ENCODE measurements around the gene CNIH1. TPM values are rescaled to one million over a fixed set of nuclear protein-coding genes. Genes with fewer than 3 reads are reported as not detected.
"Not testable (repeated sequence)": the region's sequence is repeated elsewhere in the genome, so short reads cannot be mapped to it uniquely, and the experiment has no call there.

Gene CNIH1
- total and polyA plus RNA-seq, 2 of the 13 experiments (the other 11 are each of a cell fraction or from before 2014, with no cell fraction given), result 166 to 421 TPM

DNA sequence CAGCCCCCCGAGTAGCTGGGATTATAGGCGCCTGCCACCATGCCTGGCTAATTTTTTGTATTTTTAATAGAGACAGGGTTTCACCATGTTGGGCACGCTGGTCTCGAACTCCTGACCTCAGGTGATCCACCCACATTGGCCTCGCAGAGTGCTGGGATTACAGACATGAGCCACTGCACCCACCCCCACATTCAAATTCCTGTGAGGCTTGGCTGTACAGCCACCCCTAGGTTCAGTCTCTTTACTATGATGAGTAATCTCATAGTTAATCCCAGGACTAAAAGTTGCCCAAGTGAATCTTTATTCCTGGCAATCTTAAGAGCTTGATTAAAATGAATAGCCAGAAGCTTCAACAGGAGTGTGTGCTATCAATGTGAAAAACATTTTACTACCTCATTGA is 12.8 kb upstream of the CNIH1 start:
- CTCF ChIA-PET (ENCODE audit: low intra/inter-chr PET ratio, low total read pairs); BruUV-seq (replicated peaks); H3K4me3 ChIP-seq (replicated peaks in 1 of 3; ENCODE audit: insufficient read depth in 1 of 3, low read depth in 2 of 3, low read length in 3 of 3); FAIRE-seq; H3K9ac ChIP-seq (ENCODE audit: insufficient read depth, low read depth, low read length); ATAC-seq; in situ Hi-C loops (cut with HindIII; ENCODE audit: extremely low pct_ligation_motif_present, low pct_unique_long_range_greater_than_20kb); H2AFZ ChIP-seq (ENCODE audit: low read length); H3K27me3 ChIP-seq (ENCODE audit: control insufficient read depth in 1 of 2, insufficient read depth in 2 of 2, low read length in 2 of 2); H3K9me3 ChIP-seq (ENCODE audit: low read length); H3K4me2 ChIP-seq (ENCODE audit: low read depth, low read length); H3K36me3 ChIP-seq (replicated peaks in 1 of 2; ENCODE audit: control insufficient read depth in 1 of 2, insufficient read depth in 2 of 2, low read length in 2 of 2); intact Hi-C loops (cut with micrococcal nuclease; ENCODE audit: unreplicated experiment); H3K79me2 ChIP-seq (ENCODE audit: insufficient read depth, low read length); H3K27ac ChIP-seq (ENCODE audit: extremely low read length, insufficient read depth, low read length); DNase-seq (ENCODE audit: low spot score); H4K20me1 ChIP-seq (ENCODE audit: insufficient read depth, low read length): not testable (repeated sequence)
- WGBS (ENCODE audit: low lambda C conversion rate), result 59% methylated on average over 5 of the region's 5 CpGs
- H3K4me1 ChIP-seq (ENCODE audit: insufficient read depth, low read length), result peaks cover 46% of the 10 kb centered on the region
- POLR2A ChIA-PET, result interaction anchor here (0.6 kb wide), 1 partner anchor 16 kb away, joined by 3 read pairs; no protein-coding TSS in a partner anchor

GRCh38 chr14:54453252-54453651 is 12.1 kb upstream of the CNIH1 start:
- peaks cover 38% of the 10 kb centered on the region for H3K4me1 ChIP-seq (ENCODE audit: insufficient read depth, low read length)
- intact Hi-C loops (cut with micrococcal nuclease; ENCODE audit: unreplicated experiment), result no loop called here
- FAIRE-seq (no peak), ATAC-seq (no peak), DNase-seq (ENCODE audit: low spot score) (no peak)
- no peak overlapping the region for H3K27ac ChIP-seq (ENCODE audit: extremely low read length, insufficient read depth, low read length)
- H3K9ac ChIP-seq (ENCODE audit: insufficient read depth, low read depth, low read length), result no peak overlapping the region
- no peak overlapping the region for H3K4me2 ChIP-seq (ENCODE audit: low read depth, low read length)
- H4K20me1 ChIP-seq (ENCODE audit: insufficient read depth, low read length), result no peaks in the 10 kb centered on the region
- ChIA-PET POLR2A (no interaction called here), CTCF (ENCODE audit: low intra/inter-chr PET ratio, low total read pairs) (no interaction called here)
- BruUV-seq (replicated peaks), result no TSS peak
- H3K36me3 ChIP-seq (replicated peaks in 1 of 2; ENCODE audit: control insufficient read depth in 1 of 2, insufficient read depth in 2 of 2, low read length in 2 of 2), result no peaks in the 10 kb centered on the region
- H3K79me2 ChIP-seq (ENCODE audit: insufficient read depth, low read length), result no peaks in the 10 kb centered on the region
- no peaks in the 10 kb centered on the region for H3K27me3 ChIP-seq (ENCODE audit: control insufficient read depth in 1 of 2, insufficient read depth in 2 of 2, low read length in 2 of 2)
- H3K4me3 ChIP-seq (replicated peaks in 1 of 3; ENCODE audit: insufficient read depth in 1 of 3, low read depth in 2 of 3, low read length in 3 of 3), result no peak overlapping the region
- no peak for TF ChIP-seq TOPORS (CRISPR knock-in tag; IDR thresholded peaks at IDR 0.05)
- TF ChIP-seq, protein P1, sequence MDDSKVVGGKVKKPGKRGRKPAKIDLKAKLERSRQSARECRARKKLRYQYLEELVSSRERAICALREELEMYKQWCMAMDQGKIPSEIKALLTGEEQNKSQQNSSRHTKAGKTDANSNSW (CRISPR knock-in tag; IDR thresholded peaks at IDR 0.05; ENCODE audit: borderline replicate concordance), result no peak
- TF ChIP-seq ZNF713 (CRISPR knock-in tag; IDR thresholded peaks at IDR 0.05), result no peak
- TF ChIP-seq ZNF7 (CRISPR knock-in tag; IDR thresholded peaks at IDR 0.05), result no peak
- TF ChIP-seq, protein P2, sequence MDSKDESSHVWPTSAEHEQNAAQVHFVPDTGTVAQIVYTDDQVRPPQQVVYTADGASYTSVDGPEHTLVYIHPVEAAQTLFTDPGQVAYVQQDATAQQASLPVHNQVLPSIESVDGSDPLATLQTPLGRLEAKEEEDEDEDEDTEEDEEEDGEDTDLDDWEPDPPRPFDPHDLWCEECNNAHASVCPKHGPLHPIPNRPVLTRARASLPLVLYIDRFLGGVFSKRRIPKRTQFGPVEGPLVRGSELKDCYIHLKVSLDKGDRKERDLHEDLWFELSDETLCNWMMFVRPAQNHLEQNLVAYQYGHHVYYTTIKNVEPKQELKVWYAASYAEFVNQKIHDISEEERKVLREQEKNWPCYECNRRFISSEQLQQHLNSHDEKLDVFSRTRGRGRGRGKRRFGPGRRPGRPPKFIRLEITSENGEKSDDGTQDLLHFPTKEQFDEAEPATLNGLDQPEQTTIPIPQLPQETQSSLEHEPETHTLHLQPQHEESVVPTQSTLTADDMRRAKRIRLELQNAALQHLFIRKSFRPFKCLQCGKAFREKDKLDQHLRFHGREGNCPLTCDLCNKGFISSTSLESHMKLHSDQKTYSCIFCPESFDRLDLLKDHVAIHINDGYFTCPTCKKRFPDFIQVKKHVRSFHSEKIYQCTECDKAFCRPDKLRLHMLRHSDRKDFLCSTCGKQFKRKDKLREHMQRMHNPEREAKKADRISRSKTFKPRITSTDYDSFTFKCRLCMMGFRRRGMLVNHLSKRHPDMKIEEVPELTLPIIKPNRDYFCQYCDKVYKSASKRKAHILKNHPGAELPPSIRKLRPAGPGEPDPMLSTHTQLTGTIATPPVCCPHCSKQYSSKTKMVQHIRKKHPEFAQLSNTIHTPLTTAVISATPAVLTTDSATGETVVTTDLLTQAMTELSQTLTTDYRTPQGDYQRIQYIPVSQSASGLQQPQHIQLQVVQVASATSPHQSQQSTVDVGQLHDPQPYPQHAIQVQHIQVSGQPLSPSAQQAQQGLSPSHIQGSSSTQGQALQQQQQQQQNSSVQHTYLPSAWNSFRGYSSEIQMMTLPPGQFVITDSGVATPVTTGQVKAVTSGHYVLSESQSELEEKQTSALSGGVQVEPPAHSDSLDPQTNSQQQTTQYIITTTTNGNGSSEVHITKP (CRISPR knock-in tag; IDR thresholded peaks at IDR 0.05; ENCODE audit: low read depth), result no peak
- TF ChIP-seq RARA (CRISPR knock-in tag; IDR thresholded peaks at IDR 0.05), result no peak
- no peak for TF ChIP-seq ZC3H13 (CRISPR knock-in tag; IDR thresholded peaks at IDR 0.05)
- TF ChIP-seq ZNF704 (CRISPR knock-in tag; IDR thresholded peaks at IDR 0.05; ENCODE audit: borderline replicate concordance), result no peak
- TF ChIP-seq PAX8 (CRISPR knock-in tag; IDR thresholded peaks at IDR 0.05; ENCODE audit: borderline replicate concordance), result no peak
- no peak for TF ChIP-seq FOXA3 (CRISPR knock-in tag; IDR thresholded peaks at IDR 0.05)
- TF ChIP-seq ZNF644 (CRISPR knock-in tag; IDR thresholded peaks at IDR 0.05; ENCODE audit: low read depth), result no peak
- no peak for TF ChIP-seq ZNF274 (CRISPR knock-in tag; IDR thresholded peaks at IDR 0.05)
- H2AFZ ChIP-seq (ENCODE audit: low read length), result no peak overlapping the region
- no peaks in the 10 kb centered on the region for H3K9me3 ChIP-seq (ENCODE audit: low read length)
- WGBS (ENCODE audit: low lambda C conversion rate), result 90% methylated on average over 3 of the region's 3 CpGs
- in situ Hi-C loops (cut with HindIII; ENCODE audit: extremely low pct_ligation_motif_present, low pct_unique_long_range_greater_than_20kb), result no loop called here

Measured in HepG2 (cell line).